BJ (cell line): ENCODE measurements around the gene ROMO1. TPM values are rescaled to one million over a fixed set of nuclear protein-coding genes. Genes with fewer than 3 reads are reported as not detected.
A peak's percentile ranks its signal among the peaks of the same experiment; 100 is the strongest.
"Not testable (repeated sequence)": the region's sequence is repeated elsewhere in the genome, so short reads cannot be mapped to it uniquely, and the experiment has no call there.

Experiments used
- CTCF ChIA-PET: fragments of 350-600 bp; formaldehyde crosslinking; extraction: SDS; loops from one replicate; lab custom pipeline; 2021; ENCODE audit warnings: antibody characterized with exemption, inconsistent platforms; lab: Yijun Ruan, JAX
- POLR2A ChIA-PET: fragments of 300-600 bp; sonication (Branson Sonifier 250); formaldehyde crosslinking; extraction: SDS; loops from one replicate; lab custom pipeline; 2021; ENCODE audit warnings: antibody characterized with exemption; lab: Charles Lee
- DNase-seq: peaks from one replicate; pipeline ENCODE4 v3.0.0-alpha.2; 2011; ENCODE audit warnings: low read depth
- H3K27me3 ChIP-seq: 2 replicates; pipeline ENCODE4 v1.6.0; 2011; ENCODE audit warnings: low read length; ENCODE audit not compliant: control insufficient read depth, insufficient read depth
- H3K36me3 ChIP-seq: 2 replicates; pipeline ENCODE4 v1.5.1; 2011; ENCODE audit warnings: low read length; ENCODE audit not compliant: control insufficient read depth, insufficient read depth
- H3K4me3 ChIP-seq: 2 replicates; pipeline ENCODE4 v1.5.1; 2011; ENCODE audit warnings: low read depth, mild to moderate bottlenecking, control low read depth, low read length
- polyA plus RNA-seq: library from polyadenylated mRNA; depleted of rRNA; stranded (reverse); fragments of >200 nt; gene quantifications from 2 replicates; pipeline ENCODE4 v1.2.3, GENCODE V29; 2011
- TF ChIP-seq, protein P1 (sequence below): IDR thresholded peaks from 2 replicates; pipeline ENCODE4 v1.5.1; 2011; ENCODE audit warnings: low read depth, mild to moderate bottlenecking, control low read depth, inconsistent platforms, low read length, moderate library complexity; ENCODE audit not compliant: insufficient read depth

ROMO1 gene
- polyA plus RNA-seq, 1 experiment: 399 TPM

DNA sequence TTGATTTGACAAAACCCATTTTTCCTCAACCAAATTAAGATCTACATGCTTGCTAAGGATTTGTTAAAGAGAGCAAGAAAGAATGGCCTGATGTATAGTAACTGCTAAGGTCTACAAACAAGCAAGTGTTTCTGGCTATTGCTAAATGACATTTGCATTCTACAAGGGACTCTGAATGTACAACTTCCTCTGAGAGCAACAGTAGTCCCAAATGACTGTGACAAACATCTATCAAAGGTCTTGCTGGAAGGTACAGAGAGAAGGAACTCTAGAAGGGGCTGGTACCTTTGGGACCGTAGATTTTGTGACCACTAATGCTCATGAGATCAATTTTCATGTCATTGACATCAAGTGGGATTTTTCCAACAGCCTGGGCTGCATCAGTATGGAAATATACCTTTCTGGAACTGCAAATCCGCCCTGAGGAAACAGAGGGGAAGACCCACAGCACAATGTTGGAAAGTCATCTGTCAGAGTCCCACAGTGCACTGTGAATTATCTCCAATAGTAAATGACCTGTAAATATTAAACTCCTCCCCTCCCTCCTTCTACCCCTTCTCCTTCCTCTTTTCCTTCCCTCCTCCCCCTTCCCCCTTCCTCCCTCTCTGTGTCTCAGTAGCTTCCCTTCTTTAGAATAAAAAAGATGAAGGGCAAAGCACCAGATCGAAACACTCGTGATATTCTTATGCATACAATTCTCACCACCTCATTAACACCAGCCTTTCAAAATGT lies 18.6 kb upstream of the ROMO1 start:
- TF ChIP-seq, protein P1, sequence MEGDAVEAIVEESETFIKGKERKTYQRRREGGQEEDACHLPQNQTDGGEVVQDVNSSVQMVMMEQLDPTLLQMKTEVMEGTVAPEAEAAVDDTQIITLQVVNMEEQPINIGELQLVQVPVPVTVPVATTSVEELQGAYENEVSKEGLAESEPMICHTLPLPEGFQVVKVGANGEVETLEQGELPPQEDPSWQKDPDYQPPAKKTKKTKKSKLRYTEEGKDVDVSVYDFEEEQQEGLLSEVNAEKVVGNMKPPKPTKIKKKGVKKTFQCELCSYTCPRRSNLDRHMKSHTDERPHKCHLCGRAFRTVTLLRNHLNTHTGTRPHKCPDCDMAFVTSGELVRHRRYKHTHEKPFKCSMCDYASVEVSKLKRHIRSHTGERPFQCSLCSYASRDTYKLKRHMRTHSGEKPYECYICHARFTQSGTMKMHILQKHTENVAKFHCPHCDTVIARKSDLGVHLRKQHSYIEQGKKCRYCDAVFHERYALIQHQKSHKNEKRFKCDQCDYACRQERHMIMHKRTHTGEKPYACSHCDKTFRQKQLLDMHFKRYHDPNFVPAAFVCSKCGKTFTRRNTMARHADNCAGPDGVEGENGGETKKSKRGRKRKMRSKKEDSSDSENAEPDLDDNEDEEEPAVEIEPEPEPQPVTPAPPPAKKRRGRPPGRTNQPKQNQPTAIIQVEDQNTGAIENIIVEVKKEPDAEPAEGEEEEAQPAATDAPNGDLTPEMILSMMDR: no peak
- Histone ChIP-seq H3K36me3 (peaks cover 1% of the 10 kb centered on the region), H3K27me3 (no peaks in the 10 kb centered on the region), H3K4me3 (no peak overlapping the region)
- CTCF ChIA-PET: no interaction called here
- POLR2A ChIA-PET: no interaction called here
- DNase-seq: no peak

DNA sequence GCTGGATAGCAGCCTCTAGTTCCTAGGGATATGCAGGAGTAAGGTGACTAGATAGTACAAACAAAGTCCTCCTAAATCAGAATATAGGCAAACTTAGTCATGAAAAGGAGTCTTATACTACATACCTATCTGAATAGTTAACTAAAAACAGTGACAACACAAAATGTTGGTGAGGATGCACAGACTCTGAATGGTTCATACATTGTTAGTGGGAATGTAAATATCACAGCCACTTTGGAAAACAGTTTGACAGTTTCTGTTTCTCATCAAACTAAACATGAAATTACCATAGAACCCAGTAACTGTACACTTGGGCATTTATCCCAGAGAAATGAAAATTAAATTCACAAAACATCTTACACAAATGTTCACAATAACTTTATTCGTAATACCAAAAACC lies 17.2 kb upstream of the ROMO1 start:
- DNase-seq: no peak
- no peaks in the 10 kb centered on the region for H3K27me3 ChIP-seq
- peaks cover 2% of the 10 kb centered on the region for H3K36me3 ChIP-seq
- ChIA-PET POLR2A (no interaction called here), CTCF (no interaction called here)
- H3K4me3 ChIP-seq: no peak overlapping the region
- TF ChIP-seq, protein P1: no peak

DNA sequence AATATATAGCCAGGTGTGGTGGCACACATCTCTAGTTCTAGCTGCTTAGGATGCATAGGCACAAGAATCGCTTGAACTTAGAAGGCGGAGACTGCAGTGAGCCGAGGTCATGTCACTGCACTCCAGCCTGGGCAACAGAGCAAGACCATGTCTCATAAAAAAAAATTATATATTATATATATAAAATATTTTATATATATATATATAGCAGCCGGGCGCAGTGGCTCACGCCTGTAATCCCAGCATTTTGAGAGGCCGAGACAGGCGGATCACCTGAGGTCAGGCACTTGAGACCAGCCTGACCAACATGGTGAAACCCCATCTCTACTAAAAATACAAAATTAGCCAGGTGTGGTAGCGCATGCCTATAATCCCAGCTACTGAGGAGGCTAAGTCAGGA lies 13.8 kb upstream of the ROMO1 start:
- H3K4me3 ChIP-seq, POLR2A ChIA-PET, H3K27me3 ChIP-seq, H3K36me3 ChIP-seq, DNase-seq: not testable (repeated sequence)
- CTCF ChIA-PET: interaction anchor here (1.6 kb wide), 1 partner anchor 15 kb away, joined by 4 read pairs; no protein-coding TSS in a partner anchor

DNA sequence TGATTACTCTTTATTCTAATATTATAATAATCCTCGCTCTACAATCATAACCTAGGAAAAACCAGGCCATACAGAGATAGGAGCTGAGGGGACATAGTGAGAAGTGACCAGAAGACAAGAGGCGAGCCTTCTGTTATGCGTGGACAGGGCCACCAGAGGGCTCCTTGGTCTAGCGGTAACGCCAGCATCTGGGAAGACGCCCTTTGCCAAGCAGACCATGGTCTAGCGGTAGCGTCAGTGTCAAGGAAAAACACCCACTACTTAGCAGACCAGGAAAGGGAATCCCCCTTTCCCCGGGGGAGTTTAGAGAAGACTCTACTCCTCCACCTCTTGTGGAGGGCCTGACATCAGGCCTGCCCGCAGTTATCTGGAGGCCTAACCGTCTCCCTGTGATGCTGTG lies 12.3 kb upstream of the ROMO1 start:
- POLR2A ChIA-PET: interaction anchor here (0.6 kb wide), 1 partner anchor 20 kb away, joined by 3 read pairs; no protein-coding TSS in a partner anchor
- H3K4me3 ChIP-seq, H3K27me3 ChIP-seq, H3K36me3 ChIP-seq, CTCF ChIA-PET, DNase-seq: not testable (repeated sequence)
- TF ChIP-seq, protein P1: peak; percentile 27

DNA sequence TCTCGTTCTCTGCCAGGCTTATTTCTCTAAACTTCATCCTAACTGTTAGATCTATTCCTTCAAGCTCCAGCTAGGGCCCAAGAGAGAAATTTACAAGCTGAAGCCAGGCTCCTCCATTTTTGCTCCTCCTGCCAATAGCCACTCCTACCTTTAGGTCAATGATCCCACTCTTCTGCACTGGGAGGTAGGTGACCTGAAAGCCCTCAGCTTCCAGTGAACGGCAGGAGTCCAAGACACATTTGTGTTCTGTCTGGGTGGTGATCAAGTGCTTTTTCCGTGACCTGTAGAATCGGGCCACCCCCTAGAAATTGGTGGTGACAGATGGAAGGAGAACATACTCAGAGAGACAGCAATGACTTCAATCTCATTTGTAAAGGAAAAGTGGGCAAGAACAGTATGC lies 8.9 kb upstream of the ROMO1 start:
- no peaks in the 10 kb centered on the region for H3K27me3 ChIP-seq
- ChIA-PET CTCF (interaction anchor here (0.6 to 1.5 kb wide), 2 partner anchors 23 to 220 kb away, joined by 3 to 4 read pairs; no protein-coding TSS in a partner anchor), POLR2A (no interaction called here)
- peaks cover 10% of the 10 kb centered on the region for H3K36me3 ChIP-seq
- TF ChIP-seq, protein P1: no peak
- no peak for DNase-seq
- H3K4me3 ChIP-seq: no peak overlapping the region
